Breast epithelium (tissue), 3 donors: Measurements from ENCODE around the gene NCKAP5.

ENCODE experiments used
- POLR2A ChIP-seq: fragments of 450-650 bp; IDR thresholded peaks from one replicate; pipeline ENCODE4 v1.6.1; 2016; ENCODE audit warnings: antibody characterized with exemption, mild to moderate bottlenecking, moderate library complexity
- POLR2AphosphoS5 ChIP-seq, 3 donors: sonication (generic); formaldehyde crosslinking; IDR thresholded peaks; one replicate each; pipeline ENCODE4 v1.6.1; 2017; ENCODE audit warnings: antibody characterized with exemption in 3 of 3
- TF ChIP-seq, protein P1 (sequence below), 3 donors: fragments of 450-650 bp; IDR thresholded peaks; one replicate each; pipeline ENCODE4 v1.5.1; 2016 to 2017; ENCODE audit warnings: antibody characterized with exemption in 3 of 3, mild to moderate bottlenecking in 3 of 3, moderate library complexity in 3 of 3

DNA sequence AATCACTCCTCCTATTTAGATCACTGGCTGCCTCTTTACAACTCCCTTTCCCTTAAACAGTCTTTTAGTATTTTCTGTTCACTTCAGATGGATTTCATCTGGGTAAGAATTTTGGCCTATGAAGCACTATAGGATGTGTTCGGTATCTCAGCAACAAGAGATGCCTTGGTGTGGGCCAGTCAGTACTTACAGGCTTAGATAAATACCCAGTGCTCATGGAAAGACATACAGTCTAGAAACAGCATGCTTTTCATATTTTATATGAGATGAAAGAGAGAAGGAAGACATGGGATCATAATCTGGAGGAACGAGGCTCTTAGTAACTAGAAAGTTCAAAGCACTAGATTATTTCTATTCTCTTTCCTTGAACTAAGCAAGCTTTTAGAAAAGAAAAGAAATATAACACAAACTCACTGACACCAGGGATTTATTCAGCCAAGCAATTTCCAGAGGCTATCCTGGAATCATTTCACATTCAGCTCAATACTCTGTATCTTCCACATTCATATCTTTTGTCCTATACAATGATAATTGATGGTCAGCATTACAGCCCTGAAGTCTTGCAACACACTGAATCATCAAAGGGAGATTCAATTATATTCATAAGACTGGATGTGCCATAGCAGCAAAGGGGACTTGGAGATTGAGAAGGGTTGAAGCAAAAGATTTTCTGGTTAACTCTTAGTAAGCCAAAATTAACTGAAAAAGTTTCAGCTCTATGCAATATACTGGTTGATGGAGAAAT is 489.4 kb downstream of the NCKAP5 start:
- TF ChIP-seq, protein P1, sequence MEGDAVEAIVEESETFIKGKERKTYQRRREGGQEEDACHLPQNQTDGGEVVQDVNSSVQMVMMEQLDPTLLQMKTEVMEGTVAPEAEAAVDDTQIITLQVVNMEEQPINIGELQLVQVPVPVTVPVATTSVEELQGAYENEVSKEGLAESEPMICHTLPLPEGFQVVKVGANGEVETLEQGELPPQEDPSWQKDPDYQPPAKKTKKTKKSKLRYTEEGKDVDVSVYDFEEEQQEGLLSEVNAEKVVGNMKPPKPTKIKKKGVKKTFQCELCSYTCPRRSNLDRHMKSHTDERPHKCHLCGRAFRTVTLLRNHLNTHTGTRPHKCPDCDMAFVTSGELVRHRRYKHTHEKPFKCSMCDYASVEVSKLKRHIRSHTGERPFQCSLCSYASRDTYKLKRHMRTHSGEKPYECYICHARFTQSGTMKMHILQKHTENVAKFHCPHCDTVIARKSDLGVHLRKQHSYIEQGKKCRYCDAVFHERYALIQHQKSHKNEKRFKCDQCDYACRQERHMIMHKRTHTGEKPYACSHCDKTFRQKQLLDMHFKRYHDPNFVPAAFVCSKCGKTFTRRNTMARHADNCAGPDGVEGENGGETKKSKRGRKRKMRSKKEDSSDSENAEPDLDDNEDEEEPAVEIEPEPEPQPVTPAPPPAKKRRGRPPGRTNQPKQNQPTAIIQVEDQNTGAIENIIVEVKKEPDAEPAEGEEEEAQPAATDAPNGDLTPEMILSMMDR (IDR thresholded peaks at IDR 0.05): no peak
- TF ChIP-seq POLR2AphosphoS5 (IDR thresholded peaks at IDR 0.05) (no peak), POLR2A (no peak)
